ENCODE measurements around the gene NEURL1. TPM values are rescaled to one million over a fixed set of nuclear protein-coding genes. Genes with fewer than 3 reads are reported as not detected.

NEURL1 gene
- polyA plus RNA-seq, 1 experiment = 0.58 TPM

GRCh38 chr10:103620352-103620740, 126.8 kb downstream of the NEURL1 start:
- H3K4me3 ChIP-seq (ENCODE audit: low read depth, low read length) = no peak overlapping the region
- no peak for DNase-seq (ENCODE audit: low read depth)
- no peaks in the 10 kb centered on the region for H3K27me3 ChIP-seq (ENCODE audit: control insufficient read depth, insufficient read depth, low read length)
- no peak for TF ChIP-seq CTCF (IDR thresholded peaks at IDR 0.05; ENCODE audit: insufficient read depth, low read depth, low read length)
- ChIA-PET CTCF (interaction anchor here (1.4 to 1.8 kb wide), 3 partner anchors 9 to 66 kb away, joined by 3 to 8 read pairs (median 4); no protein-coding TSS in a partner anchor), POLR2A (interaction anchor here (0.7 kb wide), 1 partner anchor 15 kb away, joined by 3 read pairs; no protein-coding TSS in a partner anchor)
- peaks cover 51% of the 10 kb centered on the region for H3K36me3 ChIP-seq (ENCODE audit: control insufficient read depth, insufficient read depth, low read length)

DNA sequence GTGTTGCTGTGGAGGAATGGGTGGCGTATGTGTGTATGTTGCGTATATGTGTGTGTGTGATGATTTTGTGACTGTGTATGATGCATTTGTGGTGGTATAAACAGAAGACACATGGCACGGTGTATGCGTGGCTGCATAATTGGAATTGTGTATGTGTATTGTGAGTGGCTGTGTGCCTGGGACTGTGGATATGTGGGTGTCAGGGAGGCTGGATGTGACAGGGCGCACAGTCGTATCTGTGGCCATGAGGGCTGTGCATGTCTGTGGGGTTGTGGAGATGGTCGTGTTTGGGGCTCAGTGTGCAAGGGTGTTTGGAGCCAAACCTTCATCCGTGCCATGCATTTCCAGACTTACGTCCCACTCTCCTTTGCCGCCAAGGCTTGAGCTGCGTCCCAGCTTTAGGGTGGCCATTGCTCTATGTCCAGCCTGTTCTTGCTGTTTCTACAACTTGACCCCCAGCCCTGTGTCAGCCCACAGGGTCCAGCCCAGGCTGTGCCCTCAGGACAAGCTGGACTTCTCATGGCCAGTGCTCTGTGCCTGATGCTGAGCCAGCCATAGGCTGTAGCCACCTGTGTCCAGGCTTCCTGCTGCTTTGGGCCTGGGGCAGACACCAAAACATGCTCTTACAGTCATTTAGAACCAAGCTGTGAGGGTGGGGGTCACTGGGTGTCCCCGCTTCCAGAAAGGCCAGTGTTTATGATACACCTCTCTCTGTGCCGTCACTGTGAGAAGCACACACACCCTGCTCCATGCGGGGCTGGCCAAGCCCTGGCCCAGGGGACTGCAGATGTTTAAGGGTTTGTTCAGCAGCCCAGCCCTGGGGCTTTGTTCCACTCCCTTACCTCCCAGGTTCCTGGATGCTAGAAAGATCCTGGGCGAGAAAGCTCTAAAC, 127.6 kb downstream of the NEURL1 start:
- Histone ChIP-seq H3K4me3 (ENCODE audit: low read depth, low read length) (no peak overlapping the region), H3K27me3 (ENCODE audit: control insufficient read depth, insufficient read depth, low read length) (no peaks in the 10 kb centered on the region), H3K36me3 (ENCODE audit: control insufficient read depth, insufficient read depth, low read length) (peaks cover 58% of the 10 kb centered on the region)
- ChIA-PET CTCF (interaction anchor here (0.8 to 1.8 kb wide), 4 partner anchors 9 to 65 kb away, joined by 3 to 8 read pairs (median 4); no protein-coding TSS in a partner anchor), POLR2A (no interaction called here)
- TF ChIP-seq CTCF (IDR thresholded peaks at IDR 0.05; ENCODE audit: insufficient read depth, low read depth, low read length) = no peak
- no peak for DNase-seq (ENCODE audit: low read depth)

DNA sequence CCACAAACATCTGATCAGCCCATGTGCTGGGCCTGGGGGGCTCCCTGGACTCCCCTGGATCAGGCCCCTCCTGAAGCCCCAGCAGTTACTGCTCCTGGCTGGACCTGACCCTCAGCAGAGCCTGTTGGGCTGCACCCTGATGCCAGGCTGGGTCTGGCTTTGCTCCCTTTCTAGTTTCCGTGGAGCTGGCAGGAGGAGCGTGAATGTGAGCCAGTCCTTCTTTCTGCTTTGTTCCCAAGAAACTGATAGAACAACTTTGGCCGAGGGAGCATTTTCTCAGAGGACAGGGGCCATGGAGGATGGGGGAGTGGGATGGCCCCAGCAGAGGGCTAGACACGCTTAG, 128.2 kb downstream of the NEURL1 start:
- no peak for DNase-seq (ENCODE audit: low read depth)
- no peaks in the 10 kb centered on the region for H3K27me3 ChIP-seq (ENCODE audit: control insufficient read depth, insufficient read depth, low read length)
- no peak for TF ChIP-seq CTCF (IDR thresholded peaks at IDR 0.05; ENCODE audit: insufficient read depth, low read depth, low read length)
- H3K4me3 ChIP-seq (ENCODE audit: low read depth, low read length) = no peak overlapping the region
- ChIA-PET POLR2A (no interaction called here), CTCF (interaction anchor here (0.8 to 1.4 kb wide), 2 partner anchors 8 to 15 kb away, joined by 3 to 4 read pairs; no protein-coding TSS in a partner anchor)
- peaks cover 61% of the 10 kb centered on the region for H3K36me3 ChIP-seq (ENCODE audit: control insufficient read depth, insufficient read depth, low read length)

DNA sequence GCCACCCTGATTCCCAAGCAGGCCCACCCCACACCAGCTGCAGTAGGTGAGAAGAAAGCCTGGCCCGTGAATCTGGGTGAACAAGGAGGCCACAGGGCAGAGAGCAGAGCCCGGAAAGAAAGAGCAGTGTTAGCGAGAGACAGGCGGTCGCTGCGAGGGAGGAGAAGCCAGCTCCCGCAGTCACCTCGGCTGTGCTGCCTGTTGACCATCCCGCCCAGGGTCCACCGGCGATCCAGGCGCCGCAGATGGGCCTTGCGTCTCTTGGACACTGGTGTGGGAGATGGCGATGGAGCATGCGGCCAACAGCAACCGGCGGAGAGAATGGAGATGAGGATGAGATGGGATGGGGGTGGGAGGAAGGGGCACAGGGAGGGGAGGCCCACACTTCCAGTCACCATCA, 128.8 kb downstream of the NEURL1 start:
- CTCF ChIA-PET = no interaction called here
- Histone ChIP-seq H3K27me3 (ENCODE audit: control insufficient read depth, insufficient read depth, low read length) (no peaks in the 10 kb centered on the region), H3K4me3 (ENCODE audit: low read depth, low read length) (no peak overlapping the region), H3K36me3 (ENCODE audit: control insufficient read depth, insufficient read depth, low read length) (peaks cover 63% of the 10 kb centered on the region)
- no peak for DNase-seq (ENCODE audit: low read depth)
- no peak for TF ChIP-seq CTCF (IDR thresholded peaks at IDR 0.05; ENCODE audit: insufficient read depth, low read depth, low read length)
- POLR2A ChIA-PET = no interaction called here

GRCh38 chr10:103622935-103623574, 129.6 kb downstream of the NEURL1 start:
- DNase-seq (ENCODE audit: low read depth) = no peak
- Histone ChIP-seq H3K4me3 (ENCODE audit: low read depth, low read length) (no peak overlapping the region), H3K27me3 (ENCODE audit: control insufficient read depth, insufficient read depth, low read length) (no peaks in the 10 kb centered on the region), H3K36me3 (ENCODE audit: control insufficient read depth, insufficient read depth, low read length) (peaks cover 69% of the 10 kb centered on the region)
- TF ChIP-seq CTCF (IDR thresholded peaks at IDR 0.05; ENCODE audit: insufficient read depth, low read depth, low read length) = no peak
- CTCF ChIA-PET = interaction anchor here (0.6 to 1.0 kb wide), 2 partner anchors 30 to 73 kb away, joined by 3 to 8 read pairs; no protein-coding TSS in a partner anchor
- POLR2A ChIA-PET = no interaction called here
